ENCODE data around the gene SLC25A26.

GRCh38 chr3:66376568-66376967 lies 155.8 kb downstream of the SLC25A26 start:
- TF ChIP-seq YY1 (IDR thresholded peaks at IDR 0.05; ENCODE audit: insufficient read depth, insufficient read length) (no peak), ZNF274 (IDR thresholded peaks at IDR 0.05; ENCODE audit: low read depth, low read length) (no peak), SUZ12 (IDR thresholded peaks at IDR 0.05; ENCODE audit: extremely low read depth, insufficient read depth, insufficient read length) (no peak)
